Immature natural killer cell (primary cell): ENCODE results near the gene ZNF107. TPM values are rescaled to one million over a fixed set of nuclear protein-coding genes. Genes with fewer than 3 reads are reported as not detected.
A peak's percentile ranks its signal among the peaks of the same experiment; 100 is the strongest.

Experiments used
- DNase-seq, 3 donors: peaks; one replicate each; pipeline ENCODE4 v3.0.0; 2022; ENCODE audit warnings: mixed read lengths in 1 of 3
- H3K27ac Mint-ChIP-seq, 6 donors: one replicate each; pipeline ENCODE4 v1.8.0; 2020; ENCODE audit warnings: mixed read lengths in 6 of 6, mild to moderate bottlenecking in 5 of 6, inconsistent platforms in 4 of 6, moderate library complexity in 3 of 6
- H3K27me3 Mint-ChIP-seq, 3 donors: one replicate each; pipeline ENCODE4 v1.8.0; 2020 to 2021; ENCODE audit warnings: low read depth in 3 of 3, mild to moderate bottlenecking in 3 of 3, mixed read lengths in 3 of 3, moderate library complexity in 3 of 3, inconsistent platforms in 1 of 3
- H3K36me3 Mint-ChIP-seq, 3 donors: one replicate each; pipeline ENCODE4 v1.8.0; 2020; ENCODE audit warnings: mixed read lengths in 3 of 3, inconsistent platforms in 2 of 3, mild to moderate bottlenecking in 2 of 3
- H3K4me1 Mint-ChIP-seq, 2 donors: one replicate each; pipeline ENCODE4 v1.8.0; 2020; ENCODE audit warnings: inconsistent platforms in 2 of 2, mild to moderate bottlenecking in 2 of 2, mixed read lengths in 2 of 2, moderate library complexity in 1 of 2
- H3K4me3 Mint-ChIP-seq, 5 donors: one replicate each; pipeline ENCODE4 v1.8.0; 2020; ENCODE audit warnings: mild to moderate bottlenecking in 5 of 5, mixed read lengths in 5 of 5, inconsistent platforms in 3 of 5, moderate library complexity in 3 of 5
- H3K9me3 Mint-ChIP-seq, 6 donors: one replicate each; pipeline ENCODE4 v1.8.0; 2020; ENCODE audit warnings: mild to moderate bottlenecking in 6 of 6, mixed read lengths in 6 of 6, inconsistent platforms in 4 of 6, moderate library complexity in 3 of 6
- polyA plus RNA-seq, 3 donors: library from polyadenylated mRNA; unstranded; fragments of 300-500 nt; fragmentation: Illumina TruSeq; gene quantifications; one replicate each; pipeline ENCODE4 v1.2.3, GENCODE V29; 2021

Gene ZNF107
- polyA plus RNA-seq, 3 donors from 2014 or later: 2.8 to 5.6 (median 3.5) TPM

DNA sequence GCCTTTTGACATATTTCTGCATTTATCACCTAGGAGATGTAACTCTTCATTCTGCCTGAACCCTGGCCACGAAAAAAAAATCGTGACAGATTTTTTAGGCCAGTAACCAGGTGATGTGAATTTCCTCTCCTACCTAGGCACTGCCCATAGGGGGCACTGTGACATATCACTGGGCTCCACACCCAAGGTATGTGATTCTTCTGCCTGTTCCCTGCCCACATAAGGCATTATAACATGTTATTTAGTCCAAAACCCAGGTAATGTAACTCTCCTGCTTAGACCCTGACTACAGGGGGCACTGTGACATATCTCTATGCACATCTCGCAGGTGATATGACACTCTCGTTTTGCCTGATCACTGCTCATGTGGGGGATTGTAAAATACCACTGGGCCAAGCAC is 29.5 kb upstream of the ZNF107 start:
- no peaks in the 10 kb centered on the region for H3K9me3 Mint-ChIP-seq

DNA sequence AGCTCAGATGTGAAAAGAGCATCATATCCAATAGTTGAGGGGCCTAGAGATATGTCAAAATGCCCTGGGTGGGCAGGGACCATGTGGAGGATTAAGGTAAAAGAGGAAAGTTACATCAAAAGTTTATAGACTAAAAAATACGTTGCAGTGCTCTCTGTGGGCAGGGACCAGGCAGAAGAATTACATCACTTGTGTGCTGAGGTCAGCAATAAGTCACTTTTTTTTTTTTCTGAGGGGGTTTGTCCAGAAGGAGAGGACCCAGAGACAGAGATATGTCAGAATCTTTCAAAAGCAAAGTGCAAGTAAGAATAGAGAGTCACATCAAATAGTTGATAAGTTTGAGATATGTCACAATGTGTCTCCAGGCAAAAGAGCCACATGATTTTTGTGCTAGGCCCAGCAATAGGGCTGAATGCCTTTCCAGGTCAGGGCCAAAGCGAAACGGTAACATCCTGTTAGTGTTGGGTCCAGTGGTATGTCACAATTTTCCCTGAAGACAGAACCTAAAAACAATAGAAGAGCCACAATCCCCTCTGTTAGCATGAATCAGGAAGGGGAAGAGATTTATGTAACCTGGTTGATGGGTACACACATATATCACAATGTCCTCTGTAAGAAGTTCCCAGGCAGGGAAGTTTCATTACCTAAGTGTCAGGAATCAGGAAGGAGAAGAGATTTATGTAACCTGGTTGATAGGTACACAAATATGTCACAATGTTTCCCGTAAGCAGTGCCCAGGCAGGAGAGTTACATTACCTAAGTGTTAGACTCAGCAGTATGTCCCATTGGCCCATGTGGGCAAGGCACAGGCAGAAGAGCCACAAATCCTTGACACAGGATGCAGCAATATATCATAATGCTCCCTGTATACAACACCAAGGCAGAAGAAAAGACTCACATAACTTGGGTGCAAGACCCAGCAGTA is 28.1 kb upstream of the ZNF107 start:
- no peak for DNase-seq
- H3K36me3 Mint-ChIP-seq: no peaks in the 10 kb centered on the region
- H3K9me3 Mint-ChIP-seq: no peaks in the 10 kb centered on the region
- no peak overlapping the region for H3K4me3 Mint-ChIP-seq
- peak overlapping the region in 1 of 6 donors; percentile 25 for H3K27ac Mint-ChIP-seq
- no peaks in the 10 kb centered on the region for H3K27me3 Mint-ChIP-seq
- H3K4me1 Mint-ChIP-seq: no peaks in the 10 kb centered on the region

More for the DNA sequence above, 29.5 kb upstream of the ZNF107 start:
- Mint-ChIP-seq H3K36me3 (no peaks in the 10 kb centered on the region), H3K4me3 (no peak overlapping the region), H3K27me3 (no peaks in the 10 kb centered on the region), H3K27ac (no peak overlapping the region), H3K4me1 (no peaks in the 10 kb centered on the region)
- no peak for DNase-seq

DNA sequence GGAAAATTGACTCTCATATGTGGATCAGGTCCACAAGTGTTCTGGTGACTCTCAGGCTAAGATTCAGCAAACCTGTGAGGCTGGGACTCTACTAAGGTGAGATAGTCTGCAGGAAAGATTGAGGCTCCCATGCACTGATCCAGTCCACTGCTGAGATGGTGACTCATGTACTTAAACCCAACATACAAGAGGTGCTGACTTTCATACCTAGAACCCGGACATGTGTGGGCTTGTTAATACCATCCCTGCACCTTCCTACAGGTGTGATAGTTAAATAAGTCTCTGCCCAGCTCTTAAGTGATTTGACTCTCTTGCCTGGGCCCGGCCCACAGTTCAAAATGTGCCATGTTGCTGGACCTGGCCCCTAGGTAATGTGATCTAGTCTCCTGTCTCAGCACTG is 27.1 kb upstream of the ZNF107 start:
- H3K9me3 Mint-ChIP-seq: peaks cover 0 to 1% (median 0%) of the 10 kb centered on the region in 6 donors
- no peaks in the 10 kb centered on the region for H3K36me3 Mint-ChIP-seq
- H3K4me3 Mint-ChIP-seq: no peak overlapping the region
- H3K27ac Mint-ChIP-seq: no peak overlapping the region
- no peak for DNase-seq
- no peaks in the 10 kb centered on the region for H3K27me3 Mint-ChIP-seq
- no peaks in the 10 kb centered on the region for H3K4me1 Mint-ChIP-seq

DNA sequence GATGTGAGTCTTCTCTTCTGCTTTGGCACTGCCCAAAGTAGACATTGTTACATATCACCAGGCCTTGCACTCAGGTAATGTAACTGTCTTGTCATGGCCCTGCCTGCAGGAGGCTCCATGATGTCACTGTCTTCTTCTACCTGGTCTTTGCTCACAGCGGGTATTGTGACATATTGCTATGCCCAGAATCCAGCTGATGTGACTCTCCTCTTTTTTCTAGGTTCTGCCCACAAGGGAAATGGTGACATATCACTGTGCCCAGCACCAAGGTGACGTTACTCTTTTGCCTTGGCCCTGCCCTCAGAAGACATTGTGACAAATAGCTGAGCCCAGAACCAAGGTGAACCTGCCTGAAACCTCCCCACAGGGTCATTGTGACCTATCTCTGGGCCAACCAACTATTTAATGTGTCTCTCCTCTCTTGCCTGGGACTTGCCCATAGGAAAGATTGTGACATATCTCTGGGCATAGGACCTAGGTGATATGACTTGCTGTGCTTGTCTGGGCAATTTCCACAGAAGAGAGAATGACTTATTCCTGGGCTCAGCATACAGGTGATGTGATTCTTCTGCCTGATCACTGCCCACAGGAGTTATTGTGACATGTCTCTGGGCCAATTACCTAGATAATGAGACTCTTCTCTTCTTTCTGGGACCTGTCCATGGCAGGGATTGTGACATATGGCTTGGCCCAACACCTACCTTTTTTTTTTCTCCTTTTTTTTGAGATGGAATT is 26.5 kb upstream of the ZNF107 start:
- Mint-ChIP-seq H3K36me3 (no peaks in the 10 kb centered on the region), H3K27me3 (no peaks in the 10 kb centered on the region), H3K4me1 (no peaks in the 10 kb centered on the region), H3K4me3 (no peak overlapping the region), H3K27ac (no peak overlapping the region), H3K9me3 (peaks cover 0 to 1% (median 0%) of the 10 kb centered on the region in 6 donors)
- DNase-seq: no peak

DNA sequence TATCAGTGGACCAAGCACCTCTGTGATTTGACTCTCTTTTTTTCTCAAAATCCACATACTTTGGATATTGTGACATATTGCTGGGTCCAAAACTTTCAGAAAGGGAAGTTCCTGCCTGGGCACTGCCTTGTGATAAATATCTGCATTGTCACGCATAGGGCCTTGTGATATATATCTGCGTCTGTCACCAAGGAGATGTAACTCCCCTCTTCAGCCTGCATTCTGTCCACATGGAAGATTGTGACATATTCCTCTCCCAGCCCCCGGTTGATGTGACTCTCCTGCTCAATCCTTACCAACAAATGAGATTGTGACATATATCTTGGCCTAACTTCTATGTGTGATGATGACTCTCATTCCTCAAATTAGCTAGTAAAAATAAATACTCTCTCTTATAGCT is 25.4 kb upstream of the ZNF107 start:
- Mint-ChIP-seq H3K27me3 (no peaks in the 10 kb centered on the region), H3K9me3 (peaks cover 0 to 1% (median 0%) of the 10 kb centered on the region in 6 donors), H3K4me1 (no peaks in the 10 kb centered on the region), H3K36me3 (no peaks in the 10 kb centered on the region), H3K4me3 (no peak overlapping the region), H3K27ac (no peak overlapping the region)
- no peak for DNase-seq

DNA sequence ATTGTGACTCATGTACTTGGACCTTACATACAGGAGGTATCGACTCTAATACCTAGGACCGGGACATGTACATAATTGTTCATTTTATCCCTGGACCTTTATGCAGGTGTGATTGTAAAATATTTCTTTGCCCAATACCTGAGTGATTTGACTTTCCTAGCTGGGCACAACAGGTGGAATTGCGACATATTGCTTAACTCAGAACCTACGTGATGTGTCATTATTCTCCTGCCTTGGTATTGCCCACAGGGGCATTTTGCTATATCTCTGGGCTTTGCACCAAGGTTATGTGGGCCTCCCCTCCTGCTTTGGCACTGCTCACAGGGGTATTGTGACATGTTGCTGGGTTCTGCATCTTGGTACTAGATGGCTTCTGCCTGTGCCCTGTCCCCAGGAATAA is 23.9 kb upstream of the ZNF107 start:
- no peaks in the 10 kb centered on the region for H3K27me3 Mint-ChIP-seq
- no peak for DNase-seq
- H3K4me1 Mint-ChIP-seq: no peaks in the 10 kb centered on the region
- no peak overlapping the region for H3K27ac Mint-ChIP-seq
- no peak overlapping the region for H3K4me3 Mint-ChIP-seq
- H3K9me3 Mint-ChIP-seq: peaks cover 0 to 1% (median 0%) of the 10 kb centered on the region in 6 donors
- H3K36me3 Mint-ChIP-seq: no peaks in the 10 kb centered on the region

DNA sequence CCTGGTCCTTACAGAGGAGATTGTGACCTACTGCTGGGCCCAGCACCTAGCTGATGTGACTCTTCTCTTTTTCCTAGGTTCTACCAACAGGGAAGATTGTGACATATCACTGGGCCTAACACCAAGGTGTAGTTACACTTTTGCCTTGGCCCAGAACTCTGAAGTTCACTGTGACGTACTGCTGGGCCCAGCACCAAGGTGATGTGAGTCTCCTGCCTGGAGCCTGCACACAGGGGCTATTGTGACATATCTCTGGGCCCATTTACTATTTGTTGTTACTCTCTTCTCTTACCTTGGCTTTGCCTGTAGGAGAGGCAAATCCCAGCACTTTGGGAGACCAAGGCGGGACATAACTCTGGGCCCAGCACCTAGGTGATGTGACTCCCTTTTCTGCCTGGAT is 23.1 kb upstream of the ZNF107 start:
- Mint-ChIP-seq H3K27ac (no peak overlapping the region), H3K36me3 (no peaks in the 10 kb centered on the region), H3K9me3 (peaks cover 0 to 3% (median 0%) of the 10 kb centered on the region in 6 donors), H3K4me1 (no peaks in the 10 kb centered on the region), H3K27me3 (no peaks in the 10 kb centered on the region), H3K4me3 (no peak overlapping the region)
- no peak for DNase-seq

DNA sequence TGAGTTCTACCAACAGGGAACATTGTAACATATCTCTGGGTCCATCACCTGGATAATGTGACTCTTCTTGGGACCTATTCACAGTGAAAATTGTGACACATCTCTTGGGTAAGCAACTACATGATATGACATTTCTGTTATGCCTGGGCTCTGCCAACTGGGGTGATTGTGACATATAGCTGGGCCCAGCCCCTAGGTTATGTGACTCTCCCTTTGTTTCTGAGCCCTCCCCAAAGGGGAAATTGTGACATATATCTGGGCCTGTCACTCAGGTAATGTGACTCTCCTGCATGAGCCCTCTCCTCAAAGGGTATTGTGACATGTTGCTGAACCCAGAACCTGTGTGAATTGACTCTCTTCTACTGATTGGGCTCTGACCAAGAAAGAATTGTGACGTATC is 22.4 kb upstream of the ZNF107 start:
- Mint-ChIP-seq H3K4me1 (no peaks in the 10 kb centered on the region), H3K36me3 (no peaks in the 10 kb centered on the region), H3K27me3 (no peaks in the 10 kb centered on the region), H3K4me3 (no peak overlapping the region), H3K9me3 (peaks cover 0 to 3% (median 0%) of the 10 kb centered on the region in 6 donors), H3K27ac (no peak overlapping the region)
- no peak for DNase-seq

DNA sequence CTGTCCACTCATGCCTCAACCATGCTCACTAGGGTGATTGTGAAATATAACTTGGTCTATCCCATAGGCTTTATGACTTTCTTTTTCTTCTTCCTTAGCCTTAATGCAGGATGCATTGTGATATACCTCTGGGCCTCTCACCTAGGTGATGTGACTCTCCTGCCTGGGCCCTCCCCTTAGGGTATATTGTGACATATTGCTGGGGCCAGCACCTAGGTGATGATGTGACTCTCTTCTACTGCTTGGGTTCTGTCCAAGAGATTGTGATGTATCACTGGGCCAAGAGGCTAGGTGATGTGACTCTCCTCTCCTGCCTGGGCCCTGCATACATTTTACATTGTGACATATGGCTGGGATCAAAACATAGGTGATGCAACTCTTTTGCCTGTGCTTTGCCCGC is 14.7 kb upstream of the ZNF107 start:
- no peak for DNase-seq
- H3K4me3 Mint-ChIP-seq: no peak overlapping the region
- H3K4me1 Mint-ChIP-seq: no peaks in the 10 kb centered on the region
- H3K9me3 Mint-ChIP-seq: peaks cover 0 to 2% (median 0%) of the 10 kb centered on the region in 6 donors
- H3K36me3 Mint-ChIP-seq: no peaks in the 10 kb centered on the region
- no peaks in the 10 kb centered on the region for H3K27me3 Mint-ChIP-seq
- H3K27ac Mint-ChIP-seq: no peak overlapping the region

DNA sequence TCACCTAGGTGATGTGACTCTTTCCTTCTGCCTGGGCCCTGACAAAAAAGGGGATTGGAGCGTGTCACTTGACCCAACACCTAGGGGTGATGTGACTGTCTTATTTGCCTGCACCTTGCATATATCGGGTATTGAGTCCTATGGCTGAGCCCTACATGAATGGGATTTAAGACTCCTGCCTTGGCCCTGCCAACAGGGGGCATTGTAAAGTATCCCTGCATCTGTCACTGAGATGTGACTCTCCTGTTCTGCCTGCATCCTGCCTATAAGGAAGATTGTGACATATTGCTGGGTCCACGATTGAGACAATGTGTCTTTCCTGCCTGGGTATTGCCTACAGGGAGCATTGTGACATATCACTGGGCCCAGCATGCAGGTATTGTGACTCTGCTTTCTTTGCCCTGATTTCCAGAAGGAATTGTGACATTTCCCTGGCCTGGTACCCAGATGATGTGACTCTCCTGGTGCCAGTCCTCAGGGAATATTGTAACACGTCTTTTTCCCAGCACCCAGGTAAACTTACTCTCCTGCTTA is 14.2 kb upstream of the ZNF107 start:
- Mint-ChIP-seq H3K36me3 (no peaks in the 10 kb centered on the region), H3K27ac (no peak overlapping the region), H3K9me3 (peaks cover 0 to 2% (median 0%) of the 10 kb centered on the region in 6 donors), H3K4me3 (no peak overlapping the region), H3K27me3 (no peaks in the 10 kb centered on the region), H3K4me1 (no peaks in the 10 kb centered on the region)
- no peak for DNase-seq

DNA sequence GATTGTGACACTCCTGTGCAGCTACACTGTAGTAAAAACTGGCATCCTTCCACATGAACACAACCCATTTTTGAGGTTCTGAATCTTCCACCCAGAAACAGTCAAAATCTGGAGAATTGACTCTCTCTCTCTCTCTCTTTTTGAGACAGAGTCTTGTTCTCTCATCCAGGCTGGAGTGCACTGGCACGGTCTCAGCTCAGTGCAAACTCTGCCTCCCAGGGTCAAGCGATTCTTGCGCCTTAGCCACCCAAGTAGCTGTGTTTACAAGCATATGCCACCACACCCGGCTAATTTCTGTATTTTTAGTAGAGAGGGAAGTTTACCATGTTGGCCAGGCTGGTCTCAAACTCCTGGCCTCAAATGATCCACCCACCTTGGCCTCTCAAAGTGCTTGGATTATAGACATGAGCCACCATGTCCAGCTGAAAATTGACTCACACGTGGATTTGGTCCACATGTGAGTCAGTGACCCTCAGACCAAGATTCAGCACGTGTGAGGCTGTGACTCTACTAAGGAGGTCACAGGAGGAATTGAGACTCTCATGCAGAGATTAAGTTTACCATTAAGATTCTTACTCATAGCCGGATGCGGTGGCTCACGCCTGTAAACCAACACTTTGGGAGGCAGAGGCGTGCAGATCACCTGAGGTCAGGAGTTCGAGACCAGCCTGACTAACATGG is 12.1 kb upstream of the ZNF107 start:
- Mint-ChIP-seq H3K27ac (no peak overlapping the region), H3K36me3 (no peaks in the 10 kb centered on the region), H3K9me3 (no peaks in the 10 kb centered on the region), H3K4me1 (no peaks in the 10 kb centered on the region), H3K4me3 (no peak overlapping the region), H3K27me3 (no peaks in the 10 kb centered on the region)
- no peak for DNase-seq

DNA sequence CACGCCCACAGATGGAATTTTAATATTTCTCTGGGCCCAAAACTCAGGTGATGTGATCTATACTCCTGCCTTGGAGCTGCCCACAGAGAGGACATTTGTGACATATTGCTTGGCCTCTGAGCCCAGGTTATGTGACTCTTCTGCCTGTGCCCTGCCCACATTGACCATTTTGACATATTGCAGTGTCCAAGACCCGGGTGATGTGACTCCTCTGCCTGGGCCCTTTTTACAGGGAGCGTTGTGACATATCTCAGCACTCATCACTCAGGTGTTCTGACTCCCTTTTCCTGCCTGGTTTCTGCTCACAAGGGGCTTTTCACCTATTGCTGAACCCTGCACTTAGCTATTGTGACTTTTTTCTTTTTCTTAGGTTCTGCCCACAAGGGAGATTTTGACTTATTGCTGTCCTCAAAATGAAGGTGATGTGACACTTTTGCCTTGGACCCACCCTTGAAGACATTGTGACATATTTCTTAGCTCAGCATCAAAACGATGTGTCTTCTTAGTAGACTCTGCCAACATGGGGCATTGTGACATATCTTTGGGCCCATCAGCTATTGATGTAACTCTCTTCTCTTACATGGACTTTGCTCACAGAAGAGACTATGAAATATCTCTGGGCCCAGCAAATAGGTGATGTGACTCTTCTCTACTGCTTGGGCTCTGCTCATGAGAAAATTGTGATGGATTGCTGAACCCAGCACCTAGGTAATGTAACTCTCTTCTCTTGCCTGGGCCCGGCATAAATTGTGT is 11.0 kb upstream of the ZNF107 start:
- H3K4me3 Mint-ChIP-seq: no peak overlapping the region
- H3K4me1 Mint-ChIP-seq: no peaks in the 10 kb centered on the region
- H3K36me3 Mint-ChIP-seq: no peaks in the 10 kb centered on the region
- no peaks in the 10 kb centered on the region for H3K9me3 Mint-ChIP-seq
- DNase-seq: no peak
- no peak overlapping the region for H3K27ac Mint-ChIP-seq
- no peaks in the 10 kb centered on the region for H3K27me3 Mint-ChIP-seq

DNA sequence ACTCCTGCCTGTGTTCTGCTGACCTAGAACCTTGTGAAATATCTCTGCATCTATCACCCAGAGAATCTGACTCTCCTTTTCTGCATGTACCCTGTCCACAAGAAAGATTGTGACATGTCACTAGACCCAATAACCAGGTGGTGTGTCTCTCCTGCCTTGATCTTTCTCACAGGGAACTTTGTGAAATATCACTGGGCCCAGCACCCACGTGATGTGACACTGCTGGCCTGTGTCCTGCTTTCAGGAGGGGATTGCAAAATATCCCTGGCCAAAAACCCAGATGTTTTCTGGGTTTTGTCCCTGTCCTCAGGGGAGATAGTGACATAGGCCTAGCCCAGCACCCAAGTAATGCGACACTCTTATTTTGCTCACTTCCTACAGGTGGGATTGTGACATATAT is 10.1 kb upstream of the ZNF107 start:
- DNase-seq: no peak
- Mint-ChIP-seq H3K27me3 (no peaks in the 10 kb centered on the region), H3K4me3 (no peak overlapping the region), H3K9me3 (peaks cover 0 to 2% (median 0%) of the 10 kb centered on the region in 6 donors), H3K36me3 (no peaks in the 10 kb centered on the region), H3K27ac (no peak overlapping the region), H3K4me1 (no peaks in the 10 kb centered on the region)
